NCI-H345 treated with DMSO at 0.1 percent for 48 hours (cell line): ENCODE results near the gene GRID2.

Source experiments
- DNase-seq: peaks from one replicate; lab custom pipeline; 2025; ENCODE audit not compliant: unreplicated experiment; lab: John Stamatoyannopoulos, UW

GRID2 gene

GRCh38 chr4:93772858-93773257, 1469.1 kb downstream of the GRID2 start:
- DNase-seq: no peak

DNA sequence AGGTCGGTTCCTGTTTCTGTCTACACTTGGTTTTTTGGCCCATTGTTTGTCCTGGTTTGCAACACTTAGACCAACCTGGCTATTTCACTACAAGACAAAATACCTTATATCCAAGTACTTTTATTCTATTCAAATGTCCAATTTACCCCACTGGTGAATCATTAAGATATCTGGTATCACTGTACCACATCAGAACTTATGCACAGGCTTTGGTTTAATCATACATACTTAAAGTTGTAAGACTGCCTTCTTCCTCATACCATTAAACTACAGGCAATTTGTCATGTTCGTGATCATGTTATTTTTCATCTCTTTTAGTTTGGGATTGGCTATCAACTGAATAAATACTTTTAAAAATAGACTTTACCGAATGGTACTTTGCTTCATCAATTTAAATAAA, 1471.8 kb downstream of the GRID2 start:
- no peak for DNase-seq

DNA sequence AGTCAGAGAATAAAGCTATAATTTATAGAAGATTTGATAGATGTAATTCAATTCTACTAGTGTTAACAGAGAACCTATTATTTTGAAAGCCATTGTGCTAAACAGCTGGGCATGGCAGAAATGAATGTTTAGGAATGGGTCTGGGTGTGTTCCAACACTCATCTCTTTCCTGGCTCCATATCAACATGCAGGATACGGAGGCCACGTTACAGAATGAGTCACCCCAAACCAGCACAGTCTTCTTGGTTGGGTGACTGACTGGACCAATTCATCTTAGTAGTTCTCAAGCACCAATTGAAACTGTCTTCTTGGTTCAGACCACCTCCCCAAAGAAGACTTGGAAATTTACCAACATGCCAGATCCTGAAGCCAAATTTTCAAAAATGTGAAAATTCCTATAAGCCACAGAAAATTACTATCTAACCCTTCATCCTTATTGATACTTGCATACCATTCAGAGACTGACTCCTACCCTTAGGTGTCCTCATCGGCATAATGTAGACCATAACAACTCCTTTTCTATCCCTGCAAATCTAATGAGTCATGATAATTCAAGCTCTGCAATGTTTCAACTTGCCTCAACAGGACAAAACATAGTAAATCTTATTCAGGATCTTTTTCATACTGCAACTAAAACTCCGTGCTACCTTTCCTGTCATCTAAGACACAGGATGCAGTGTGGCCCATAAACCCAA, 1472.8 kb downstream of the GRID2 start:
- DNase-seq: no peak

- DNase-seq: no peak
Observed at GRCh38 chr4:93777081-93777460, 1473.3 kb downstream of the GRID2 start.

DNA sequence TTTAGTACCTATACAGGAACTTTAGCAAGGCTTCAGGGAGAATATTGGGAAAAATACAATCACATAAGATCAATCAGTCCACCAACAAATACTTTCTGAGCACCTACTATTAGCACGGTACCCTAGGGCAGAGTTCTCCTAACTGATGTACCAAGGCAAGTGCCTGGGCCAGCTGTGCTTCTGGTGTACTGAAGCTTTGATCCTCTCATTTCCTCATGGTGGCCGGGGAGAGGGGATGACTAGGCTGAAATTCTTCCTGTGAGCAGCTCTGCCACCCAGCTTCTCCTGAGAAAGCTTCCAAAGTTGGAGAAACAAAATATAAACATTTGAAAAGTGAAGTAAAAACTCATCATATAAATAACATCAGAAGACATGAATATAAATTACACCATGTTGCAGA, 1475.5 kb downstream of the GRID2 start:
- DNase-seq: no peak

GRCh38 chr4:93780080-93780479, 1476.3 kb downstream of the GRID2 start:
- no peak for DNase-seq

- DNase-seq: no peak
Observed at GRCh38 chr4:93781198-93781597, 1477.4 kb downstream of the GRID2 start.

- no peak for DNase-seq
Observed at GRCh38 chr4:93786149-93786548, 1482.4 kb downstream of the GRID2 start.

DNA sequence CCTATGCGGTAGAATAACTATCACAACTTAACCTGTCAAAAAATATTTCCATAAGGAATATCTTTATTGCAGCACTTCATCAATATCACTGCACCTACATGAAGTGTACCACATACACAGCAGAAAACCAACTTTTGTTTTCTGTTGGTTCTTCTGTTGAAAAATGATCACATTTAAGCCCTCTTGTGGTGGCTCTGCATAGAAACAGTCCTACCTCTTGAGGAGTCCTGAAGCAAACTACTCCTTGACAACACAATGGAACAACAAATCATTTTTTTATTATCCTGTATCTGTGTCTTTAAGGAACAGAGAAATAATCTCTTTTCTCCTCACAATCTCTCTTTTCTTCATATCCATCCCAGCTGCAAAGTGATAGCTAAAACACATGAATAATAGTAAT, 1484.9 kb downstream of the GRID2 start:
- DNase-seq: no peak

GRCh38 chr4:93791570-93792195, 1487.9 kb downstream of the GRID2 start:
- DNase-seq: peak; percentile 32

- DNase-seq: no peak
Observed at GRCh38 chr4:93802045-93802444, 1498.3 kb downstream of the GRID2 start.

DNA sequence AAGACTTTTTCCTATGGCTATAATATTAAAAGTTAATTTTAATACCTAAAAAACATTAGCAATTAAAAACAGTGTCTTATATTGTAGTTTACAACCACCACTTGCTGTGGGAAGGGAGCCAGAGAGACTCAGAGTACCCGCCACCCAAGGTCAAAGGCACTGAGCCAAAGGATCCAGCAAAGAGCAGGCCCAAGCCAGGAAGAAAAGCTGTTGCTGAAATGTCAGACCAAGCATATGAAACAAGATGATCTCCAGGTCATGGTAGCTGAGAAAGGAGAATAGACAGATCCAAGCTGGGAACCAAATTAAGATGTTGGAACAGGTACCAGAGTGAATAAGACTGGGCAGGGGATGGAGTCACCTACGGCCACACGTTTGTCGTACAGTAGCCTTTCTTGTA, 1506.0 kb downstream of the GRID2 start:
- DNase-seq: no peak

DNA sequence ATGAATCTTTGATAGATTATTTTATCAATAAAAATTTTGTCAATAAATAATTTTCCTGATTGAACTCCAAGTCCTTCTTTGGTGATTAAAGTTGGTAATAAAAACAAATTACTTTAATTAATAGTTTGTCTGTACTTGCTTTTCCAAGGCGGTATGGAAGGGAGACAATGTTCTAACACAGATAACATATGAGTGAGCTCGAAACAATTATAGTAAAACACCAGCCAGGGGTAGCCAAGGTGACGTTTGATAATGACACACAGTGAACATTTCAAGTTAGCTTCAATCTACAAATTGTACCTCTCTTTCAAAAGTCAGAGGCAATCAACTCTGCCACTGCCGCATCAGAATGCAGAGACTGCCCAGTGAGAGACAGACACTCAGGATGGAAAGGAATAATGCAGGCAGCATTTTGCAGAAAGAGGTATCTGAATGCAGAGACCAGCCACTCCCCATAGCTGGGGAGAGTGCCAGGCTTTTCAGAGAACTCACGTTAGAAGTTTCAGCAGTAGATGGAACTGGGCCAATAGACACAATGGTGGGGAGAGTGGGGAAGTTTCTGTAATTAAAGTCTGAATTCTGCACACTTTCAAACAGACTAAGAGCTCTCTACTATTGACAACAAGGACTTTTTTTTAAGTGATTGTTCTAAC, 1506.7 kb downstream of the GRID2 start:
- DNase-seq: no peak

DNA sequence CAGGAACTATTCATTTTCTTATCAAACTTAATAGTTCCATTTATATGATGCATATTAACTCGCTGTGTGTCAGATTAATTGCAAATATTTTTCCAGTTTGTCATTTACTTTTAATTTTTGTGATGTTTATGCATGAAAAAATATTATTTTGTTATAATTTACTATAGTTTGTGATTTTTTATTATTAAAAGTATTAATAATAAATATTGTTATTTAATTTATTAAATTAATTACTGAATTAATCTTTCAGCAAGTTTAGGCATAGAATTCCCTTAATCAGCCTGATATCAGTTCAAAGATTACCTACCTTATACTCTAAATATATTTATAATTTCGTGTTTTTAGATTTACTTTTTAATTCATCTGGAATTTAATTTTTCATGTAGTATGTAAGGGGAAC, 1509.3 kb downstream of the GRID2 start:
- DNase-seq: no peak

GRCh38 chr4:93814141-93814540, 1510.4 kb downstream of the GRID2 start:
- no peak for DNase-seq

DNA sequence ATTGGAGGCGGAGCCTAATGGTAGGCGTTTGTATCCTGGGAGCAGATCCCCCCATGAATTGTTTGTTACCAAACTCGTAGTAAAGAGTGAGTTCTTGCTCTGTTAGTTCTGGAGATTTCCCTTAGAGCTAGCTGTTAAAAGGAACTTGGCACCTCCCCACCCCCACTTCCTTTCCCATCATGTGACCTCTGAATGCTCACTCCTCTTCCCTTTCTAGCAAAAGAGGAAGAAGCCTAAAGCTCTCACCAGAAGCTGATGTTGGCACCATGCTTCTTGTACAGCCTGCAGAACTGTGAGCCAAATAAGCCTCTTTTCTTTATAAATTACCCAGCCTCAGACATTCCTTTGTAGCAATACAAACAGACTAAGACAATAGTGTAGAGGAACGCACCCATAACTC, 1511.0 kb downstream of the GRID2 start:
- no peak for DNase-seq
